ENCODE data around the gene OGG1. TPM values are rescaled to one million over a fixed set of nuclear protein-coding genes. Genes with fewer than 3 reads are reported as not detected.

The OGG1 gene
- total and polyA plus RNA-seq, 9 of the 15 experiments (the other 6 are each of a cell fraction or from before 2014, with no cell fraction given): 6.6 to 33.0 (median 24.4) TPM

DNA sequence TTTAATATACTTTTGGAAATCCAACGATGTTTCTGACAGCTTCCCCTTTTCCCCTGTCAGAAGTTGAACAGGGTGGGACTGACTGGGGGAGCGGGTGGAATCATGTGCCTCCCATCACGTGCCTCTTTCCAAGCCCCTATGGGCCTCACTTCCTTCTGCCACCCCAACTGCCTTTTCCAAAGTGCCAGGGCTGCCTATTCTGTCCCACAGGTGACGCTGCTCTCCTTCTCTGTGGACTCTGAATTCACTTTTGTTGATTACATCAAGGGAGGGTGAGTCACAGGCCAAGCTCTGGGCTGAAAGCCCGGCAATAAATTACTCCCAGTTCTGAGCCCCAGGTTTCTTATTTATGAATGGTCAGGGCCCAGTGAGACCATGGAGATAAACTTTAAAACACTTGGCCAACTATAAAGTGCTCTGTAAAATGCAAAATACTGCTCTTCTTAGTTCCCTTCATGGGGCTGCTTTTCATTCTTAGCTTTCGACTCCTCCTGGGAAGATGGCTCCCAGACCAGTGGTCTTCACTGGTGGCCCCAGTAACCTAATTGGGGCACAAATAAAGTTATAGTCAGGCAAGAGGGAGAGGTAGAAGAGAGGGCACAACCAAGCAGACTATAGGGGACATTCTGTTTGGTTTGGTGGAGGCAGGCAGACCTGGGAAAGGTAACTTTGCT lies 33.9 kb upstream of the OGG1 start (continued):
- TF ChIP-seq, protein P1, sequence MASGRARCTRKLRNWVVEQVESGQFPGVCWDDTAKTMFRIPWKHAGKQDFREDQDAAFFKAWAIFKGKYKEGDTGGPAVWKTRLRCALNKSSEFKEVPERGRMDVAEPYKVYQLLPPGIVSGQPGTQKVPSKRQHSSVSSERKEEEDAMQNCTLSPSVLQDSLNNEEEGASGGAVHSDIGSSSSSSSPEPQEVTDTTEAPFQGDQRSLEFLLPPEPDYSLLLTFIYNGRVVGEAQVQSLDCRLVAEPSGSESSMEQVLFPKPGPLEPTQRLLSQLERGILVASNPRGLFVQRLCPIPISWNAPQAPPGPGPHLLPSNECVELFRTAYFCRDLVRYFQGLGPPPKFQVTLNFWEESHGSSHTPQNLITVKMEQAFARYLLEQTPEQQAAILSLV (tag; IDR thresholded peaks at IDR 0.05): no peak
- no peak for TF ChIP-seq ZNF140 (CRISPR knock-in tag; IDR thresholded peaks at IDR 0.05)
- TF ChIP-seq MCM3 (IDR thresholded peaks at IDR 0.05): no peak
- TF ChIP-seq, protein P2, sequence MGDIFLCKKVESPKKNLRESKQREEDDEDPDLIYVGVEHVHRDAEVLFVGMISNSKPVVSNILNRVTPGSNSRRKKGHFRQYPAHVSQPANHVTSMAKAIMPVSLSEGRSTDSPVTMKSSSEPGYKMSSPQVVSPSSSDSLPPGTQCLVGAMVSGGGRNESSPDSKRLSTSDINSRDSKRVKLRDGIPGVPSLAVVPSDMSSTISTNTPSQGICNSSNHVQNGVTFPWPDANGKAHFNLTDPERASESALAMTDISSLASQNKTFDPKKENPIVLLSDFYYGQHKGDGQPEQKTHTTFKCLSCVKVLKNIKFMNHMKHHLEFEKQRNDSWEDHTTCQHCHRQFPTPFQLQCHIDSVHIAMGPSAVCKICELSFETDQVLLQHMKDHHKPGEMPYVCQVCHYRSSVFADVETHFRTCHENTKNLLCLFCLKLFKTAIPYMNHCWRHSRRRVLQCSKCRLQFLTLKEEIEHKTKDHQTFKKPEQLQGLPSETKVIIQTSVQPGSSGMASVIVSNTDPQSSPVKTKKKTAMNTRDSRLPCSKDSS (IDR thresholded peaks at IDR 0.05; ENCODE audit: low read depth, partially characterized antibody): no peak
- TF ChIP-seq, protein P3, sequence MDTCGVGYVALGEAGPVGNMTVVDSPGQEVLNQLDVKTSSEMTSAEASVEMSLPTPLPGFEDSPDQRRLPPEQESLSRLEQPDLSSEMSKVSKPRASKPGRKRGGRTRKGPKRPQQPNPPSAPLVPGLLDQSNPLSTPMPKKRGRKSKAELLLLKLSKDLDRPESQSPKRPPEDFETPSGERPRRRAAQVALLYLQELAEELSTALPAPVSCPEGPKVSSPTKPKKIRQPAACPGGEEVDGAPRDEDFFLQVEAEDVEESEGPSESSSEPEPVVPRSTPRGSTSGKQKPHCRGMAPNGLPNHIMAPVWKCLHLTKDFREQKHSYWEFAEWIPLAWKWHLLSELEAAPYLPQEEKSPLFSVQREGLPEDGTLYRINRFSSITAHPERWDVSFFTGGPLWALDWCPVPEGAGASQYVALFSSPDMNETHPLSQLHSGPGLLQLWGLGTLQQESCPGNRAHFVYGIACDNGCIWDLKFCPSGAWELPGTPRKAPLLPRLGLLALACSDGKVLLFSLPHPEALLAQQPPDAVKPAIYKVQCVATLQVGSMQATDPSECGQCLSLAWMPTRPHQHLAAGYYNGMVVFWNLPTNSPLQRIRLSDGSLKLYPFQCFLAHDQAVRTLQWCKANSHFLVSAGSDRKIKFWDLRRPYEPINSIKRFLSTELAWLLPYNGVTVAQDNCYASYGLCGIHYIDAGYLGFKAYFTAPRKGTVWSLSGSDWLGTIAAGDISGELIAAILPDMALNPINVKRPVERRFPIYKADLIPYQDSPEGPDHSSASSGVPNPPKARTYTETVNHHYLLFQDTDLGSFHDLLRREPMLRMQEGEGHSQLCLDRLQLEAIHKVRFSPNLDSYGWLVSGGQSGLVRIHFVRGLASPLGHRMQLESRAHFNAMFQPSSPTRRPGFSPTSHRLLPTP (IDR thresholded peaks at IDR 0.05; ENCODE audit: borderline replicate concordance, extremely low read depth, insufficient read length): no peak
- TF ChIP-seq CBX5 (IDR thresholded peaks at IDR 0.05; ENCODE audit: borderline replicate concordance, low read depth): 0 out of 2 replicates have a peak, but pooled peaks have one; percentile 54
- no peak for TF ChIP-seq CEBPG (CRISPR knock-in tag; IDR thresholded peaks at IDR 0.05)
- peak in 1 of 2 experiments; percentile 39; a peak in 1 of 4 replicates for TF ChIP-seq CEBPG (tag; conservative IDR thresholded peaks at IDR 0.05 in 1 of 2, IDR thresholded peaks at IDR 0.05 in 1 of 2)
- TF ChIP-seq, protein P4, sequence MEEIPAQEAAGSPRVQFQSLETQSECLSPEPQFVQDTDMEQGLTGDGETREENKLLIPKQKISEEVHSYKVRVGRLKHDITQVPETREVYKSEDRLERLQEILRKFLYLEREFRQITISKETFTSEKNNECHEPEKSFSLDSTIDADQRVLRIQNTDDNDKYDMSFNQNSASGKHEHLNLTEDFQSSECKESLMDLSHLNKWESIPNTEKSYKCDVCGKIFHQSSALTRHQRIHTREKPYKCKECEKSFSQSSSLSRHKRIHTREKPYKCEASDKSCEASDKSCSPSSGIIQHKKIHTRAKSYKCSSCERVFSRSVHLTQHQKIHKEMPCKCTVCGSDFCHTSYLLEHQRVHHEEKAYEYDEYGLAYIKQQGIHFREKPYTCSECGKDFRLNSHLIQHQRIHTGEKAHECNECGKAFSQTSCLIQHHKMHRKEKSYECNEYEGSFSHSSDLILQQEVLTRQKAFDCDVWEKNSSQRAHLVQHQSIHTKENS (CRISPR knock-in tag; IDR thresholded peaks at IDR 0.05): no peak
- TF ChIP-seq HMG20A (CRISPR knock-in tag; conservative IDR thresholded peaks at IDR 0.05): no peak
- TF ChIP-seq, protein P5, sequence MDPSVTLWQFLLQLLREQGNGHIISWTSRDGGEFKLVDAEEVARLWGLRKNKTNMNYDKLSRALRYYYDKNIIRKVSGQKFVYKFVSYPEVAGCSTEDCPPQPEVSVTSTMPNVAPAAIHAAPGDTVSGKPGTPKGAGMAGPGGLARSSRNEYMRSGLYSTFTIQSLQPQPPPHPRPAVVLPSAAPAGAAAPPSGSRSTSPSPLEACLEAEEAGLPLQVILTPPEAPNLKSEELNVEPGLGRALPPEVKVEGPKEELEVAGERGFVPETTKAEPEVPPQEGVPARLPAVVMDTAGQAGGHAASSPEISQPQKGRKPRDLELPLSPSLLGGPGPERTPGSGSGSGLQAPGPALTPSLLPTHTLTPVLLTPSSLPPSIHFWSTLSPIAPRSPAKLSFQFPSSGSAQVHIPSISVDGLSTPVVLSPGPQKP (CRISPR knock-in tag; IDR thresholded peaks at IDR 0.05): no peak
- TF ChIP-seq DNMT1 (IDR thresholded peaks at IDR 0.05): no peak
- 0 out of 2 replicates have a peak, but pooled peaks have one; percentile 29 for TF ChIP-seq ZNF239 (CRISPR knock-in tag; IDR thresholded peaks at IDR 0.05)
- no peak for TF ChIP-seq HNRNPLL (IDR thresholded peaks at IDR 0.05; ENCODE audit: low read depth, low read length, poor library complexity, severe bottlenecking)
